8988T (cell line): ENCODE measurements around the gene DOCK1.
"Not testable (repeated sequence)": the region's sequence is repeated elsewhere in the genome, so short reads cannot be mapped to it uniquely, and the experiment has no call there.

Source experiments
- DNase-seq: peaks from one replicate; pipeline ENCODE4 v3.0.0; 2011

DOCK1 gene

DNA sequence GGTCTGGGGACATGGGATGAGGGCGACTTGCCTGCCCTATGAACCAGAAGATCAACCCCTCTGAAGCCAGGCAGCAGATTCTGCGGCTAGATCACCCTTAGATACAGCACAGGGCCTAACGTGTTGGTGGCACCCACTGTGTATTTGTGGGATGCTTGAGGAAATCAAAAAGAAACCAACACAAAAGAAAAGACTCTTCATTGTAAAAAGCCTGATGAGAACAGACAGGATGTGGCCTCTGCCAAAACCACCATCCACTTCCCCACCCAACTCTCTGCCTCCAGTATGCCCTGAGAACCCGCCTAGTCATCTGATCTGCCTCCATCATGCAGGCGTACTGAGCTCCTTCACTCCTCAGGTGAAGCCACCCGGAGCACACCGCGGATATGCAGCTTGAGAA is 388.4 kb downstream of the DOCK1 start:
- DNase-seq, result no peak

DNA sequence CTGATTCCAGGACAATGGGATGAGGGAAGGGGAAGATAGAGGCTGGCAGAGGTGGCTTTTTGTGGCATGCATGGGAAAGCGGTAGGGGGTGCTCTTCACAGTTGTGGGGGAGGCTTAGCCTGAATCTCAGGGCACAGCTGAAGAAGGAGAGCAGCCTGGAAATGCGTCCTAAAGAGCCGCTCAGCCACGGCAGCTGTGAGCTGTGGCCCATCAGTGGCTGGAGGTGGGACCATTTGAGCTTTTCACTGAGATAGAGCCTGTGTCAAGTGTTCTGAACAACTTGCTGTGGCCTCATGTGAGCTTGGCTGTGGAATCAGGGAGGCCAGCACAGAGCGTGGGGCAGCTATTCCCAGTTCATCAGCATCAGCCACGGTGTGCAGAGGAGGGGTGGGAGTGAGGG is 391.5 kb downstream of the DOCK1 start:
- DNase-seq, result no peak

- DNase-seq, result no peak
Measured at GRCh38 chr10:127298381-127298780, 393.2 kb downstream of the DOCK1 start.

DNA sequence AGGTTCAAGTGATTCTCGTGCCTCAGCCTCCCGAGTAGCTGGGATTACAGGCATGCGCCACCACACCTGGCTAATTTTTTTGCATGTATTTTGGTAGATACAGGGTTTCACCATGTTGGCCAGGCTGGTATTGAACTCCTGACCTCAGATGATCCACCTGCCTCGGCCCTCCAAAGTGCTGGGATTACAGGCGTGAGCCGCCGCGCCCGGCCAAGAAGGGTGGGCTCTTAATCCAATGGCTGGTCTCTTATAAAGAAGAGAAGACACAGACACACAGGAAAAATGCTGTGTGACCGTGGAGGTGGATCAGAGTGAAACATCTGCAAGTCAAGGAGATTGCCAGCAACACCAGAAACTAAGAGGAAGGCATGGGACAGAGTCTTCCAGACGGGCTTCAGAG is 394.0 kb downstream of the DOCK1 start:
- DNase-seq, result not testable (repeated sequence)

DNA sequence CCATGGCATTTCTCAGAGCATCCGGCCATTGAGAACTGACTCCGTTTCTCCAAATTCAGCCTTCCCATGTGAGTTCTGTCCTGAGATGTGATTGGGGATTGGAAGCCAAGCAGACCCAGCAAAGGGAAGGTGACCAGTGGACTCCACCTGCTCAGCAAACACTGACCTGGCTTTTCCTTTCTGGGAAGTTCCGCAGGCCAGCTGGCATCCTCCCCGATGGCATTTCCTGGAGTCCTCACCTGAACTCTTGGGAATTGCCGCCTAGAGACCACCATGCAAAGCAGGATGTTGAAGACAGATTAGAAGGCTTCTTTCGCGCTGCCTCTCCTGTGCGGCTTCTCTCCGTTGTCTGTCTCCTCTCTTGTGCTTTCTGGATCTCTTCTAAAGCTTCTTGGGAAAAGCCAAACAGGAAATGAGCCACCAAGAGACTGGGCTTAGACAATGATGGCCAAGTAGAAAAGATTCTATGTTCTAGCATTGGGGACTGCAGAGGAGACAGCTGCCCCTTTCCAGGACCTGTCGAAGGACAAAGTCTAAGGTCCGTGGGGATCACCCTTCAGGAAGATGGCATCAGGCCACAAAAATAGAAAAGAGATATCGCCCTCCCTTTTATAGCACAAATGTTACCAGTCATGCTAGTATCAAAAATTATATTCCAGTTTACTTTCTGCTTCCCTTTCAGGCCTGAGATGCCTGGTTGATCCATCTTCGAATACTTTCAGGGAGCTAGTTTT is 394.9 kb downstream of the DOCK1 start:
- DNase-seq, result no peak

DNA sequence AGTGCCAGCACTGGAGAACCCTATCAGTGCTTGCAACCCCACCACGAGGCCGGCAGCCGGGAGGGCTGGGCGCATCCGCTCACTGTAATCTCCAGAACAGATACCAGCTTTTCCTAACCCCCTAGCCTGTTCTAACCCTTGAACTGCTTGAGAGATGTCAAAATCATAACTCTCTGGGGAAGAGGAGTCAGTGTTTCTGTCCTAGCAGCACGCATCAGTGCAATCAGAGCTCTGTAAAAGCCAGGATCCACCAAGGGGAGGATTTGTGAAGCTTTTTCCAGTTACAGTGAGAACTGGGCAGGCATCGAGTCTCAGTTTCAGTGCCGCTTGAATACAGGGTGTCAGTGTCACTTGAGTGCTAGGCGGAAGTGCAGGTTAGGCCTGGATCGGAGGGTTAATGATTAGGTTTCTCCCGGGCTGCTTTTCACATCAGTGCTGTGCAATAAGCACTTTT is 395.7 kb downstream of the DOCK1 start:
- DNase-seq, result no peak

DNA sequence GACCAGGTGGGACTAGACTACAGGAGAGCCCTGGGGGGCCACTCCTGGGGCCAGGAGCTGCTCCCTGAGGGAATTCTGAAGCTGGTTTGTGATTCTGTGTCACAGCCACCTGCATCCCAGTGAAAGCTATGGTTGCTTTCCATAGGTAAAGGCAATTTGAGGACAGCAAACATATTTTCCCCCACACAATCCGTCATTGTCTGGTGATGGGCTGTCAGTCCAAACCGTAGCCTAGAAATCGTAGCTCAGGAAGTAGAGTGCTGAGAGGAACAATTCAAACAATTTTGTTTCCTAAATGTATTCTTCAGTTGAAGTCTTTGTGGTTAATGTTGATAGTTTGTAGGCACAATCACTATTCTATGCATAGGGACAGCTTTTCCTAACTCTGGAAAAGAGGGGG is 397.1 kb downstream of the DOCK1 start:
- no peak for DNase-seq

- DNase-seq, result no peak
Measured at GRCh38 chr10:127303105-127303504, 397.9 kb downstream of the DOCK1 start.

DNA sequence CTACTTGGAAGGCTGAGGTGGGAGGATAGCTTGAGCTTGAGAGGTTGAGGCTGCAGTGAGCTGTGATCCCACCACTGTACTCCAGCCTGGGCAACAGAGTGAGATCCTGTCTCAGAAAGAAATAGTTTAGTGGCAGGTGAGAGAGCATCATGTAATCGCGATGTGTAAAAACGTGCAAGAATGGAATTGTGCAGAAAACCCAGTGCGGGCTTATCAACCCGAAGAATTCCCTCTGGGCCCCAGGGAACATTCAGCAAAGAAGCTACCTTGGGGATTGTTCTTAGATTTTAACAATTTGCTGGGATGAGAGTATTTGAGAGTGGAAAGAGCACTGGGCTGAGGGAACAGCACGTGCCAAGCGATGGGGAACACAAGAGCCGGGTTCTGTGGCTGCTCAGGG is 398.5 kb downstream of the DOCK1 start:
- no peak for DNase-seq

DNA sequence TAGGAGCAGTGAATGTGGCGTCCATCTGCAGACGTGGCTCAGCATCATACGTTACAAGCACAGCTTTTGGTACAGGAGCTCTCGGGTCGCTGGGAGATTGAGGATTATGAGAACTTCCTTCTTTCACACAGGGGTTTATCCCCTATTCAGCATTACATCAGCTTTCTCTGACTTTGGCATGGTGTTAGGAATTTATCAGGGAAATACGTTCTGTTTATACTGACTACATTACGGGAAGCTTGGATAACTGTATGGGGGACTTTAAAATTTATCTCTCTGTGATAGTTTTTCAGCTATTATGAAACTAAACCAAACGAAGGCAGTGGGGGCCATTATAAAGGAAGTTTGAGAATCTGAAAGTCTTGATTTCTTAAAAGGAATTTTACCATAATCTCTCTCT is 401.3 kb downstream of the DOCK1 start:
- no peak for DNase-seq

GRCh38 chr10:127307338-127307737 is 402.1 kb downstream of the DOCK1 start:
- no peak for DNase-seq

GRCh38 chr10:127308031-127308430 is 402.8 kb downstream of the DOCK1 start:
- DNase-seq, result no peak

- not testable (repeated sequence) for DNase-seq
Measured at GRCh38 chr10:127309619-127310018, 404.4 kb downstream of the DOCK1 start.

DNA sequence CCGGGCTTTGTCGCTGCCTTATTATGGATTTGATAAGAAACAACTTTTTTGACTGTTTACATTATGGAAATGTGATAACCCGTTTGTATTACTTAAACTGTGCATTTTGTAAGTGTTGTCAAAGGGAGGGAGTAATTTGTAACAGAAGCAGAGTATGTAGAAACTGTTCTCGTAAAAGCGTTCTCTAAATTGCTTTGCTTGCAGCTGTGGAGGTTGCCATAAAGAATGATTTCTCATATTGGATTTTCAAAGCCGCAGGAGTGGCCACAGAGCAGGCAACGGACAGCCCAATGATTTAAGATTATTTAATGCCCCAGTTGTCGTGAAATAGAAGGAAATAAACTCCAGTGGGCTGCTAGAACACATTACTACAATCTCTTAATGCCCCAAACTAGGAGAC is 405.2 kb downstream of the DOCK1 start:
- no peak for DNase-seq

DNA sequence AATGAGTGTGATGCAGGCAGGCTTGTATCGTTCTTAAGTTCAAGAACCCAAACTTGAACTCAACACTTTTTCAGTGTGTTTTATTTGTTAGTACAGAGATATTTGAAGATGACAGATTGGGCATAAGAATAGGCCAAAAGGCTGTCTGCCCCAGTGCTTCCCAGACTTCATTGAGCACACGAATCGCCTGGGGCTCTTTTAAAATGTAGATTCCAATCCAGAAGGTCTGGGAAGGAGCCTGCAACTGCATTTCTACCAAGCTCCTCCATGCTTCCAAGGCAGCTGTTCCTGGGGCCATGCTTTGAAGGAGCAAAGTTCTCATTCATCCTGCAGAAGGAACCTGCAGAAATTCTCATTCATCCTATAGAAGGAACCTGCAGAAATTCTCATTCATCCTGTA is 405.7 kb downstream of the DOCK1 start:
- DNase-seq, result no peak

DNA sequence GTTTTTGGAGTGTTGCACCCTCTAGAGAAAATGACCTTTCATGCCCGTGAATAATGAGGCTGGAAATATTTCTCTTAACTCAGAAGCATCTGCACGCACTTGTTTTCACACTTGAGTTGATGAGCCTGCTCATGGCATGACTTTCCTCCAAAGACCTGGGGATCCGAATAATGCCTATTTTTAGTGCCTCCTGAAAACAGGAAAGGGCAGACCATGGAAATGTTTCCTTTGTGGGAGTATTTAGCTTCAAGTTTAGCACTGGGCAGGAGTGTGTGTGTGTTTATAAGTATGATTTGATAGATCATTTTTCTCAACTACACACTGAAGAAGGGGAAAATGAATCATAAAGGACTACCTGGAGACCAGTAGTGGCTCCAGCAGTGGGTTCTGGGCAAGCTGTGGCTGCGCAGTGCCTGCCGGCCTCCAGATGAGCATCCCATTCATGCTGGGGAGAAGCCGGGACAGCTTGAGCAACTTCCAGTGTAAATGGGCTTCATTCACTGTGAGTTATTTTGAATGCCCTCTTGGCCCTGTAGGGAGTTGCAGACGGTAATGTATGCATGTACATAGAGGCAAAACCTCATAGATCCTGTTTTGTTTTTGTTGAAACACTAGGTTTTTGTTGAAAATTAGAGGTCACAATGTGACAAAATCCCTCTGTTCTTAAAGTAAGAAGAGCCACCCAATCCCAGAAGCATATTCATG is 408.9 kb downstream of the DOCK1 start:
- no peak for DNase-seq

- DNase-seq, result no peak
Measured at GRCh38 chr10:127314797-127315196, 409.6 kb downstream of the DOCK1 start.

DNA sequence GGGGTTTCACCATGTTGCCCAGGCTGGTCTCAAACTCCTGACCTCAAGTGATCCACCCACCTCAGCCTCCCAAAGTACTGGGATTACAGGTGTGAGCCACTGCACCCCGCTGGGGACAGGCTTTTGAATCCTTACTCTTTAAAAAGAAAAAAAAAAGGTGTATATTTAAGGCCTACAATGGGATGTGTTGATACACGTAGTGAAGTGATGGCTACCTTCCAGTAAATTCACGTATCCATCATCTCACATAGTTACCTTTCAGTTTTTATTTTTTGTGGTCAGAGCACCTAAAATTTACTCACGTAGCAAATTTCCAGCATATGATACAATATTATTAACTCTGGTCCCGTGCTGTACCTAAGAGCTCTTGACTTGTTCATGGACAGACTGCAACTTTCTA is 410.7 kb downstream of the DOCK1 start:
- DNase-seq, result no peak

DNA sequence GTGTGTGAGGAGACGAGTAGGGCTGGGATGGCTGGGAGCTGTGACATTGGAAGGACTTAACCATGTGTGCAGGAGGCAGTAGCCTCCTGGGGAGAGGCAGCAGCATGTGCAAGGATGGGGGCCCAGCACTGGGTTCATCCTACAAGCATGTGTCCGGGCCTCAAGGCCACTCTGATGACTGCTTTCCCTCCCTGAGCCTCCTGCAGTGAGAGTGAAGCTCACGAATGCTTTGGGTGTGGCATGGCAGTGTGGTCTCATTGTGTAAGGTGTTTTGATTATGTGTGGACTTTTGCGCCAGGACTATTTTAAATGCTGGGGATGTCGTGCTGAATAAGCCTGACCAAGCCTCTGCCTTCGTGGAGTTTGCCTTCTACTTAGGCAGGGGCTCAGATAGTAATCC is 413.2 kb downstream of the DOCK1 start:
- DNase-seq, result no peak

- no peak for DNase-seq
Measured at GRCh38 chr10:127319271-127319670, 414.0 kb downstream of the DOCK1 start.

DNA sequence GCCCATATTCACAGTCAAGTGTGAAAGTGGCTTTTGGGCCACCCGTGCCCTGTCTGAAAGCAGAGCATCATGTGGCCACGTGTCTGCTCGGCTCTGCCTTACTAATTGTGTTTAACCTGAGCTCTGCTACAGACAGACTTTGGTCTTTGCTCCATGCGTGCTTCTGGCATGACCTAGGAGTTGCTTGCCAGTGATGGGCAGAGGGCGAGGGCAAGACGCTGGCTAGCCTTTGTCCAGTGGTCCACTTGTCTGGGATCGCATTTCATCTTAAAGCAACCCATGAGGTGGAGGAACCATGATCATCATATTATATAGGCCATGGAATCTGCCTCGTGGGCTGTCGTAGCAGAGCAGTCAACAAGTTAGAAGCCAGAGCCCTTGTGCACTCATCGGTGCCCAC is 414.5 kb downstream of the DOCK1 start:
- no peak for DNase-seq

DNA sequence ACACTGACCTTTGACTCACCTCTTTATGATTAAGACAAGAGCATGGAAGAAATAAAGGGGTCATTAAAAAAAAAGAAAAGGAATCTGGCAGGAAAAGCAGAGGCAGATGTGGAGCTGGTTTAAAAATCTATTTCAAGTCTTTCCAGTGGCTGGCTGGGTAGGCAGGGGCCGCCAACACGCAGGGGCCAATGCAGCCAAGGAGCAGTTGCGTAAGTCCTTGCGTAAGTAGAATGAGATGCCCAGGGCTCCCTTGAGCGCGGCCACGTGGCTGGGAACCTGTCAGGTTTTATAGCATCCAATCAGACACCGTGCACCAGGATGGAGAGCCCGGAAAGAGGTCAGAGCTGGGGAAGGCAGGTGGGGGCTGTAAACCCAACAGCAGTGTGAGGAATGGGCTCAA is 414.9 kb downstream of the DOCK1 start:
- no peak for DNase-seq

DNA sequence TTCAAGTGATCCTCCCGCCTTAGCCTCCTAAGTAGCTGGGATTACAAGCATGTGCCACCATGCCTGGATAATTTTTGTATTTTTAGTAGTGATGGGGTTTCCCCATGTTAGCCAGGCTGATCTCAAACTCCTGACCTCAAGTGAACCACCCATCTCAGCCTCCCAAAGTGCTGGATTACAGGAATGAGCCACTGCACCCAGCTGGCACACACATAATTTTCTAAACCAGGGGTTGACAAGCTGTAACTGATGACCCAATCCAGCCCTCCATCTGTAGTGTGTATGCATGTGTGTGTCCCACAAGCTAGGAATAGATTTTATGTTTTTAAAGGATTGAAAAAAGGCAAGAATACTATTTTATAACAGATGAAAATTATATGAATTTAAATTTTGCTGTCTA is 417.1 kb downstream of the DOCK1 start:
- no peak for DNase-seq

DNA sequence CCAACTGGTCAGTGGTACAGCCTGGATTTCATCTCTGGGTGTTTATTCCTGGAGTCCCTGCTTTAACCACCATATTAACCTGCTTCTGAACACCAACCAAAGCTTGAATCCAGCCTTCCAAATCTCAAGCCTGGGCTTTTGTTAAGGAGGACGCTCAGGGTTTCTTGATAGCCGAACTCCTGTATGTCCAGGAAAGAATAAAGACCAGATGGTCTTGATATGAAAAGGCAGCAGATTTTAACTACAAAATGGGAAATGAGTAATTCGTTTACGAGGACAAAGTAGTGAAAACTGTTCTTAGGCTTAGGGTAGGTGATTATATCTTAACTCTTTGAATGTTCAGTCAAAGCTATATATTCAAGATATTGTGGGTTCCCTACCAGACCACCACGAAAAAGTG is 420.3 kb downstream of the DOCK1 start:
- DNase-seq, result no peak

DNA sequence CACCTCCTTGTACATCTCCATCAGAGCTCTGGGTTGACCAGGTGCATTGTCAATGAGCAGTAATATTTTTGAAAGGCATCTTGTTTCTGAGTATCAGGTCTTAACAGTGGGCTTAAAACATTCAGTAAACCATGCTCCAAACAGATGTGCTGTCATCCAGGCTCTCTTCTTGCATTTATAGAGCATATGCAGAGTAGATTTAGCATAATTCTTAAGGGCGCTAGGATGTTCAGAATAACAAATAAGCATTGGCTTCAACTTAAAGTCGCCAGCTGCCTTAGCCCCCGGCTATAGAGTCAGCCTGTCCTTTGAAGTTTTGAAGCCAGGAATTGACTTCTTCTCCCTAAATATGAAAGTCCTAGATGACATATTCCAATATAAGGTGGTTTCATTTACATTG is 421.7 kb downstream of the DOCK1 start:
- no peak for DNase-seq
